Progenitor cell of endocrine pancreas (in vitro differentiated cells): ENCODE results near the gene MEF2B. TPM values are rescaled to one million over a fixed set of nuclear protein-coding genes. Genes with fewer than 3 reads are reported as not detected.

Experiments
- DNase-seq: peaks from one replicate; pipeline ENCODE4 v3.0.0; 2021; ENCODE audit warnings: low spot score; ENCODE audit not compliant: unreplicated experiment
- H3K27ac Mint-ChIP-seq: 2 replicates; pipeline ENCODE4 v1.8.0; 2021; ENCODE audit warnings: mild to moderate bottlenecking, moderate library complexity, mixed read lengths
- H3K27me3 Mint-ChIP-seq: 2 replicates; pipeline ENCODE4 v1.8.0; 2021; ENCODE audit warnings: mixed read lengths
- H3K36me3 Mint-ChIP-seq: 2 replicates; pipeline ENCODE4 v1.8.0; 2022; ENCODE audit warnings: mixed read lengths; ENCODE audit not compliant: insufficient read depth
- H3K4me1 Mint-ChIP-seq: 2 replicates; pipeline ENCODE4 v1.8.0; 2021; ENCODE audit warnings: low read depth, mixed read lengths
- H3K4me3 Mint-ChIP-seq: 2 replicates; pipeline ENCODE4 v1.8.0; 2021; ENCODE audit warnings: low read depth, mild to moderate bottlenecking, moderate library complexity, mixed read lengths
- H3K9me3 Mint-ChIP-seq: 2 replicates; pipeline ENCODE4 v1.8.0; 2021; ENCODE audit warnings: low read depth, mixed read lengths
- total RNA-seq: library from RNA; stranded (reverse); gene quantifications from 2 replicates; pipeline ENCODE4 v1.2.1, GENCODE V29; 2021
- TF ChIP-seq, protein P1 (sequence below): fragments of 200-600 bp; sonication (generic); IDR thresholded peaks from one replicate; pipeline ENCODE4 v1.5.0; 2021; ENCODE audit warnings: antibody characterized with exemption, mild to moderate bottlenecking; ENCODE audit not compliant: unreplicated experiment

MEF2B gene
- total RNA-seq, 1 donor from 2014 or later = 4.2 TPM

GRCh38 chr19:19131989-19132388, 38.1 kb downstream of the MEF2B start:
- peaks cover 11% of the 10 kb centered on the region for H3K36me3 Mint-ChIP-seq
- peaks cover 4% of the 10 kb centered on the region for H3K9me3 Mint-ChIP-seq
- DNase-seq = no peak
- H3K27ac Mint-ChIP-seq = no peak overlapping the region
- H3K27me3 Mint-ChIP-seq = no peaks in the 10 kb centered on the region
- H3K4me1 Mint-ChIP-seq = peaks cover 2% of the 10 kb centered on the region
- TF ChIP-seq, protein P1, sequence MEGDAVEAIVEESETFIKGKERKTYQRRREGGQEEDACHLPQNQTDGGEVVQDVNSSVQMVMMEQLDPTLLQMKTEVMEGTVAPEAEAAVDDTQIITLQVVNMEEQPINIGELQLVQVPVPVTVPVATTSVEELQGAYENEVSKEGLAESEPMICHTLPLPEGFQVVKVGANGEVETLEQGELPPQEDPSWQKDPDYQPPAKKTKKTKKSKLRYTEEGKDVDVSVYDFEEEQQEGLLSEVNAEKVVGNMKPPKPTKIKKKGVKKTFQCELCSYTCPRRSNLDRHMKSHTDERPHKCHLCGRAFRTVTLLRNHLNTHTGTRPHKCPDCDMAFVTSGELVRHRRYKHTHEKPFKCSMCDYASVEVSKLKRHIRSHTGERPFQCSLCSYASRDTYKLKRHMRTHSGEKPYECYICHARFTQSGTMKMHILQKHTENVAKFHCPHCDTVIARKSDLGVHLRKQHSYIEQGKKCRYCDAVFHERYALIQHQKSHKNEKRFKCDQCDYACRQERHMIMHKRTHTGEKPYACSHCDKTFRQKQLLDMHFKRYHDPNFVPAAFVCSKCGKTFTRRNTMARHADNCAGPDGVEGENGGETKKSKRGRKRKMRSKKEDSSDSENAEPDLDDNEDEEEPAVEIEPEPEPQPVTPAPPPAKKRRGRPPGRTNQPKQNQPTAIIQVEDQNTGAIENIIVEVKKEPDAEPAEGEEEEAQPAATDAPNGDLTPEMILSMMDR = no peak
- no peak overlapping the region for H3K4me3 Mint-ChIP-seq

- Mint-ChIP-seq H3K4me1 (no peaks in the 10 kb centered on the region), H3K4me3 (no peak overlapping the region), H3K27me3 (no peaks in the 10 kb centered on the region), H3K9me3 (peaks cover 8% of the 10 kb centered on the region), H3K27ac (no peak overlapping the region), H3K36me3 (peaks cover 26% of the 10 kb centered on the region)
- TF ChIP-seq, protein P1 = no peak
- no peak for DNase-seq
Measured at GRCh38 chr19:19126102-19126501, 44.0 kb downstream of the MEF2B start.

GRCh38 chr19:19123386-19123785, 46.7 kb downstream of the MEF2B start:
- Mint-ChIP-seq H3K36me3 (peaks cover 27% of the 10 kb centered on the region), H3K4me3 (no peak overlapping the region), H3K4me1 (no peaks in the 10 kb centered on the region), H3K9me3 (peaks cover 8% of the 10 kb centered on the region), H3K27me3 (no peaks in the 10 kb centered on the region), H3K27ac (no peak overlapping the region)
- TF ChIP-seq, protein P1 = no peak
- no peak for DNase-seq

DNA sequence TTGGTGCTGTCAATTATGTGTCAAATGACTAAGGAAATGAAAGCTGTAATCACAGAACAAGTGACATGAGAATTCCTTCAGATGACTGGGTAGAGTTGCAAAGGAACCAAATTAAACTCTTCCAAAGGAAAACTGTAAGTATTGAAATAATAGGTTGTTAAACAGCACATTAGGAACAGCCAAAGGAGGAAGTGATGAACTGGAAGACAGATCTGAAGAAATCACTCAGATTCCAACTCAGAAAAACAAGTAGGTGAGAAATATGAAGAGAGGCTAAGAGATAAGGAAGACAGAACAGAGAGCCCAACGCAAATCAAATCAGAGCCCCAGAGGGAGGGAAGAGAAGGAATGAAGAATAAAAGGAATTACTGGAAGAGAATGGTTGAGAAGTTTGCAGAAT, 47.2 kb downstream of the MEF2B start:
- DNase-seq = no peak
- Mint-ChIP-seq H3K36me3 (peaks cover 26% of the 10 kb centered on the region), H3K27me3 (no peaks in the 10 kb centered on the region)

GRCh38 chr19:19121371-19121770, 48.7 kb downstream of the MEF2B start:
- Mint-ChIP-seq H3K27ac (no peak overlapping the region), H3K4me3 (no peak overlapping the region), H3K9me3 (peaks cover 8% of the 10 kb centered on the region), H3K36me3 (peaks cover 25% of the 10 kb centered on the region), H3K27me3 (no peaks in the 10 kb centered on the region), H3K4me1 (no peaks in the 10 kb centered on the region)
- TF ChIP-seq, protein P1 = no peak
- no peak for DNase-seq

More for the DNA sequence above, 47.2 kb downstream of the MEF2B start:
- H3K27ac Mint-ChIP-seq = no peak overlapping the region
- H3K4me1 Mint-ChIP-seq = no peaks in the 10 kb centered on the region
- no peak overlapping the region for H3K4me3 Mint-ChIP-seq
- TF ChIP-seq, protein P1 = no peak
- H3K9me3 Mint-ChIP-seq = peaks cover 8% of the 10 kb centered on the region
